K562 (cell line): Measurements from ENCODE around the gene ANGPTL1.

Experiments
- CHCHD3 ChIP-seq: fragments of 250-450 bp; sonication (Bioruptor Pico); IDR thresholded peaks from 2 replicates; pipeline ENCODE4 v2.1.2; 2022; ENCODE audit warnings: mild to moderate bottlenecking
- CTCF ChIP-seq, 3 experiments: IDR thresholded peaks in 2 of 3; conservative IDR thresholded peaks in 1 of 3; 2 replicates each; pipeline ENCODE4 v1.5.1; 2011 to 2012; ENCODE audit warnings: low read length in 3 of 3, mild to moderate bottlenecking in 3 of 3, control low read depth in 2 of 3, improper control_type of control experiment in 1 of 3, inconsistent platforms in 1 of 3, low read depth in 1 of 3, mixed read lengths in 1 of 3, moderate library complexity in 1 of 3; ENCODE audit not compliant: insufficient read depth in 2 of 3
- EHMT2 ChIP-seq: fragments of 450-650 bp; IDR thresholded peaks from 2 replicates; pipeline ENCODE4 v1.6.1; 2018; ENCODE audit warnings: antibody characterized with exemption
- HDGF ChIP-seq: fragments of 450-650 bp; IDR thresholded peaks from 2 replicates; pipeline ENCODE4 v1.6.1; 2016
- PTBP1 ChIP-seq: fragments of 200-400 bp; formaldehyde crosslinking; IDR thresholded peaks from 2 replicates; pipeline ENCODE4 v1.6.1; 2017; ENCODE audit warnings: low read depth, low read length
- RCOR1 ChIP-seq, 2 experiments: IDR thresholded peaks; 2 replicates each; pipeline ENCODE4 v1.6.1; 2012; ENCODE audit warnings: low read depth in 2 of 2, low read length in 2 of 2, borderline replicate concordance in 1 of 2, improper control_type of control experiment in 1 of 2

- TF ChIP-seq EHMT2 (no peak), CHCHD3 (CRISPR knock-in tag) (no peak), RCOR1 (IDR thresholded peaks at IDR 0.05; ENCODE audit: borderline replicate concordance in 1 of 2, low read depth in 2 of 2, low read length in 2 of 2) (no peak), PTBP1 (no peak), CTCF (IDR thresholded peaks at IDR 0.05 in 2 of 3, conservative IDR thresholded peaks at IDR 0.05 in 1 of 3; ENCODE audit: insufficient read depth in 2 of 3, low read depth in 1 of 3, low read length in 3 of 3) (no peak), HDGF (no peak)
These were observed 2.2 kb downstream of the ANGPTL1 start for GRCh38 chr1:178868706-178869105.
